GM19023 (cell line): ENCODE data around the gene B4GALNT4.
"Not testable (repeated sequence)": the region's sequence is repeated elsewhere in the genome, so short reads cannot be mapped to it uniquely, and the experiment has no call there.

Source experiments
- ATAC-seq: cut with Tn5 transposase; IDR thresholded peaks from one replicate; pipeline ENCODE4 v1.9.1; 2021; ENCODE audit warnings: mild to moderate bottlenecking, moderate library complexity; ENCODE audit not compliant: unreplicated experiment

The B4GALNT4 gene

DNA sequence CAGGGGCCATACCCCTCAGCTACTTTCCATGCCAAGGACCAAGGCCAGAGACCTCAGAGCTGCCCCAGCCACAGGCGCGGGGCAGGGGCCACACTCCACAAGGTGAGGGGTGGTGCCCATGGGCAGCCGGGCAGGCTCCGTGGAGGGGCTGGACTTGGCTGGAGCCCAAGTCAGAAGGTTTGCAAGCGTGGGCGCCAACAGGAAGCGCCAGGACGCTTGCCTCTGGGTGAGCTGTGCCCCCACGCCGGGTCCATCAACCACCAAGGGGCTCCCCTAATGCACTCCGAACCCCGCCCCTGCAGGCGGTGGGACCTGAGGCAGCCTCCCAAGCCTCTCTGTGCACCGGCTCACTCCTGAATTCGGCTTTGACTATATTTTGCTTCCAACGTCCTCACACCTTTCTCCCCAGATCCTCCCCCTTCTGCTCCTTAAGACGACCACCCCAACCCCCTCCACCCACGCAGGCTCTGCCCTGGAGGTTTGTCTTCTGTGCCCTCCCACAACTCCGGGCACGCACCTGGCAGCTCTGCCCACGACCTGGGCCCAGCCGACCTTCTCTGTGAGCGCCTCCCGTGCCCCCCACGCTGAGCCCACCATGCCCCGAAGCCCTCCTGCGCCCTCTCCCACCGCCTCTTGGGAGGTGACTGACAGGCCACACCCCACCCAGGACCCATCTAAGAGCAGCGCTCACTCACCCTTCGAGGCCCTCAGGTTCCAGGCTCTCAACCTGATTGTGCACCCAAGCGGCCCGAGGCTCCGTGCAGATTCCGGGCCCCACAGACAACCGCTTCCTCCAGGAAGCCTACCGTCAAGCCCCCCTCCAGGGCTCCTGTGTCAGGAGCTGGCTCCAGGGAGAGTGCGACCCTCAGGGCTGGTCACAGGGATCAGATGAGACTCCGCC is 22.1 kb downstream of the B4GALNT4 start:
- no peak for ATAC-seq

DNA sequence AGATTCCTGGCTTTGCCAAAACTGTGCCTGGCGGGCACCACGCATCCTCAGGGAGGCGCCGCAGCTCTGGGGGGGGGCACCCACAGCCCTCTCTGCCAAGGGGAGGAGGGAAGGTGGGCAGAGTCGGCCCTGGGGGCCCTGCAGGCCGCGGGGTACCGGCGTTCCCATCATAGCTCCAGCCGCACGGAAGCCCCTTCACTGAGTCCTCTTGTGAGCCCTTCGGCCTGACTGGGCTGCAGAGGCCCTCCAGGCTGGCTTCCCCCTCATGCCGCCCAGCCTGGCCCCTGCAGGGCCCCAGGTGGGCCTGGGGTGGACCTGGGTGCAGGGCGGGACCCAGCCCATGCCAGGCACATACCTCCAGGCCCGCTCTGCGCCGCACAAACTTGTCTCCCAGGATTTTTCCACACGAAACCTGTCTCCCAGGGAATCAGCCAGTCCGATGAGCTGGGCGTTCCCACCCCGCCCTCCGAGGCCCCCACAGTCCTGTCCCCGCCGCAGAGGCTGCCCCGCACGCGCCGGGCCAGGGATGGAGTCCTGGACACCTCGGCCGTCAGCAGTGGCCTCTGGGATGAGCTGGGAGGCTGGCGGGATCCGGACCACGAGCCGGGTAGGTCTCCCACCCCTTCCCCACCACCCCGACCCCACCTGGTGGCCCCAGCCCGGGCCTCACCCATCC is 22.9 kb downstream of the B4GALNT4 start:
- ATAC-seq: no peak

- no peak for ATAC-seq
These were observed 24.1 kb downstream of the B4GALNT4 start for GRCh38 chr11:393219-394033.

GRCh38 chr11:394034-394857 is 24.9 kb downstream of the B4GALNT4 start, which contains the start of gene PKP3:
TSS of gene PKP3 (plus strand) at chr11:394209. CDS start at chr11:394293, 84 bp downstream.
- ATAC-seq: no peak

DNA sequence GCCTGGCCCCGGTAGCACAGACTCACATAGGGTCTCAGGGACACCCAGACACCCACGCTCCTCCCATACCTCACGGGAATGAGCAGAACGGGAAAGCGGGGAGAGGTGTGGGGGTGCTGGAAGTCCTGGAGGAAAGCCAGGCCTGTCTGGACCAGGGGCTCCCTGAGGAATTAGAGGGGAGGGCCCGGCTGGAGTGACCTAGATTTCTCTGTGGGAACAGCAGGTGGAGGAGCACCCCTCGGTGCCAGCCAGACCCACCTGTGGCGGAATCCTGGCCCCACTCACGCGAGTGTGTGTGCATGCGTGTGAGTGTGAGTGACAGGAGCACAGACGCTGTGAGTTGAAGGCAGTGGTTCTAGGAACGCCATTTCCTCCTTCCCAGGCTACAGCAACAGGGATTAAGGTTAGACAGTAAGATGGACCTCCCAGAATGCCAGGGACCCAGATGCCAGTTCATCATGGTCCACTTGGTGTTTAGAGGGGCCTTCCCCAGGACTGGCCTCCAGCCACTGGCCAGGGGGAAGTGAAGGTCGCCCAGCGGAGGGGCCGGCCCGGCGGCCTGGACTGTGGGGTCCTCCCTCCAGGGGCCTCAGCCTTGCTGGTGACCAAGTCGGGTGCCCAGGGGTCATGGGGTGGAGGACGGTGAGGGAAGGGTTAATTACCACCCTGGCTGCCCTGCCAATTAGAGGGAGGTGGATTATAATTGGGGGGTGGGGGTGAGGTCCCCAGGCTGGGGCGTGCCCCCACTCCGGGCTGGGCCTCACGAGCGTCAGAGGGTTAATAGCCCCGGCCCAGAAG is 25.8 kb downstream of the B4GALNT4 start:
- ATAC-seq: no peak

DNA sequence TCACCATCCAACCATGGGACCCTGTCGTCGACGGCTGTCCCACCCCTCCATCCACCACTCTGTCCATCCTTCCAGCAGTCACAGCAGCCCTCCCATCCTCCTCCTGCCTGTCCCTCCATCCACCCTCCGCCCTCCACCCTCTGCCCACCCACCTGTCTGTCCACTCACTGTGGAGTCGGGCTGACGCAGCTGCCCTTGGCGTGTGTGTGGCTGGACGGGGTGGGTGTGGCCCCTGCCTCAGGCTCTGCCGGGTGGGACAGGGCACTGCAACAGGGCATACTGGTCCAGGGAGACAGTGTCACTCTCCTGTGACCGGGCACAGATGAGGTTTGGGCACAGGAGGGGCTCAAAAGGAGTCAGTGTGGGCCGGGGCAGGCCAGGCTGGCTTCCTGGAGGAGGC is 26.6 kb downstream of the B4GALNT4 start:
- ATAC-seq: no peak

- peak; percentile 31 for ATAC-seq
These were observed 27.2 kb downstream of the B4GALNT4 start for GRCh38 chr11:396511-396947.

GRCh38 chr11:396948-397548 is 27.7 kb downstream of the B4GALNT4 start:
- ATAC-seq: peak; percentile 73

GRCh38 chr11:398826-399225 is 29.5 kb downstream of the B4GALNT4 start:
- no peak for ATAC-seq

DNA sequence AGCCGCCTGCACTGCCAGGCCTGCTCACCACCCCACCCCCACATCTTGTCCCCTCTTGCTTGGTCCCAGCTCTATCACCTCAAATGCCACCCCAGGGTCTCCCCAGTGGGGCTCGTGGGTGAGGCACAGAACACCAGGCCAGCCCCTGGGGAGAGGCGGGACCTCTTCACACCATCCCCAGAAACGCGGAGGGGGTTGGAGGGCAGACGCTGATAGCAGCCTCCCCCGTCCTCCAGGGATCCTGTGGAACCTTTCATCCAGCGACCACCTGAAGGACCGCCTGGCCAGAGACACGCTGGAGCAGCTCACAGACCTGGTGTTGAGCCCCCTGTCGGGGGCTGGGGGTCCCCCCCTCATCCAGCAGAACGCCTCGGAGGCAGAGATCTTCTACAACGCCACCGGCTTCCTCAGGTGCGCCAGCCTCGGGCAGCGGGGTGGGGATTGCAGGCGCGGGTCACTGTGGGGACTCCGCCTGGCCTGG is 30.5 kb downstream of the B4GALNT4 start:
- ATAC-seq: no peak

- no peak for ATAC-seq
These were observed 31.0 kb downstream of the B4GALNT4 start for GRCh38 chr11:400241-400689.

DNA sequence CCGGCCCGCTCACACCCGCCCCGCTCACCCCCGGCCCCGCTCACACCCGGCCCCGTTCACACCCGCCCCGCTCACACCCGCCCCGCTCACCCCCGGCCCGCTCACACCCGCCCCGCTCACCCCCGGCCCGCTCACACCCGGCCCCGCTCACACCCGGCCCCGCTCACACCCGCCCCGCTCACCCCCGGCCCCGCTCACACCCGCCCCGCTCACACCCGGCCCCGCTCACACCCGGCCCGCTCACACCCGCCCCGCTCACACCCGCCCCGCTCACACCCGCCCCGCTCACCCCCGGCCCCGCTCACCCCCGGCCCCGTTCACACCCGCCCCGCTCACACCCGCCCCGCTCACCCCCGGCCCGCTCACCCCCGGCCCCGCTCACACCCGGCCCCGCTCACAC is 31.9 kb downstream of the B4GALNT4 start:
- not testable (repeated sequence) for ATAC-seq

GRCh38 chr11:403021-403760 is 33.9 kb downstream of the B4GALNT4 start:
- ATAC-seq: no peak

DNA sequence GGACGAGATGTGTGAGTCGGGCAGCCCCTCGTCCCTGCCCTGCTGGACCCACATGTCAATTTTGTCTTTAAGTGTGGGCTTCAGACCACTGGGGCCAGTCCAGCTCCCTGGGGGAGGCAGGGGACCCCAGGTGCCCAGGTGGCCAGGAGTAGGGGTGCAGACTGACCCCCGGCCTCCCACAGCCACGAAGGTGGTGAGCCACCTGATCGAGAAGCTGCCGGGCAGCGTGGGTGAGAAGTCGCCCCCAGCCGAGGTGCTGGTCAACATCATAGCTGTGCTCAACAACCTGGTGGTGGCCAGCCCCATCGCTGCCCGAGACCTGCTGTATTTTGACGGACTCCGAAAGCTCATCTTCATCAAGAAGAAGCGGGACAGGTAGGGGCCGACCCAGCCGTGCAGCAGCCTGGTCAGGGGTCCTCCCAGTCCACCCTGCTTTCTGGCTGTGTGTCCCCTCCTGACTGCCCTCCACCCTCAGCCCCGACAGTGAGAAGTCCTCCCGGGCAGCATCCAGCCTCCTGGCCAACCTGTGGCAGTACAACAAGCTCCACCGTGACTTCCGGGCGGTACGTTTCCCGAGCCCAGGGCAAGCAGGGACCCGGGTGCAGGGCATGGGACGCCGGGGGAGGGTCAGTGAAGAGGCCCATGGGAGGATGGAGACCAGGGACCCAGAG is 34.6 kb downstream of the B4GALNT4 start:
- ATAC-seq: no peak

DNA sequence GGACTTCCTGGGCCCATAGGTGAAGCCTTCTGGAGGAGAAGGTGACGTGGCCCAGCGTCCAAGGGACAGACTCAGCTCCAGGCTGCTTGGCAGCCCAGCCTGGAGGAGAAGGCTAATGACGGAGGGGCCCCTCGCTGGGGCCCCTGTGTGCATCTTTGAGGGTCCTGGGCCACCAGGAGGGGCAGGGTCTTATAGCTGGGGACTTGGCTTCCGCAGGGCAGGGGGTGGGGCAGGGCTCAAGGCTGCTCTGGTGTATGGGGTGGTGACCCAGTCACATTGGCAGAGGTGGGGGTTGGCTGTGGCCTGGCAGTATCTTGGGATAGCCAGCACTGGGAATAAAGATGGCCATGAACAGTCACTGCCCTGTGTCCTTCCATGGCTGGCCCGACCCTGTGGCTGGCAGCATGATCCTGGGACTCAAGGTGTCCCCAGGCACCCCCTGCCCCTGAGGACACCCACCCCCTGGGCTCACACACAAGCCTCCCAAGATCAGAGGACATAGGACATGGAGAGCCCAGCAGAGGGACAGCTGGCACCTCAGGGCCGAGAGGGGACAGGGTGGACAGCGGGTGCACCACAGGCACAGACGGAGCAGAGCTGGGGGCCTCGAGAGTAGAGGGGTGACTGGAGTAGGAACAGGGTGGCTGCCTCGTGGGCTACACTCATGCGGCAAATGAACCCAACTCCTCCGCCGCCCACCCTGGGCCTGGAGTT is 35.4 kb downstream of the B4GALNT4 start:
- no peak for ATAC-seq

DNA sequence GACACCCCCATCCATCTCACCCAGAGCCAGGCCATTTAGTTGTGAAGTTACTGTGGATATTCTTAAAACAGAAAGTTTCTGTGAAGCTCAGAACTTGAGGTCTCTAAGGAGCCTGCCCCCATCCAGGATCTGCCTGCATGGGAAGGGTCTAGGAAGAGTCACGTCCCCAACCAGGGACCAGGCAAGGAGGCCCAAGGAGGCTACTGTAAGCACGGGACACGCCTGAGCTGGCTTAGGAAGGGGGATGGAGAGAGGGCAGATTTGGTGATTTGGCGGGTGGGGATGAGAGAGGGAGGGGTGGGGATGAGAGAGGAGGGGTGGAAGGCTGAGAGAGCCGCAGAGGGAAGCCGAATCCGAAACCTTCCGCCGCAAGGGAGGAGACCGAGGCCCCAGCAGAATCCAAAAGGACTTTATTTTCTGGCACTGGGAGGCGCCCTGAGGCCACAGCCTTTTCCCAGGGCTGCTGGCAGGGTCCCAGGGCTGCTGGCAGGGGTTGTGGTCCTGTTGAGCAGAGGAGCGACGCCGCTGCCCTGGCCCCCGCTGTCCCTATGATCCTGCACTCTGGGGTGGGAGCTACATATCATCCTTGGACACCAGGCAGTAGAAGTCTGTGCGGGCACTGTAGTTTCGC is 36.1 kb downstream of the B4GALNT4 start:
- no peak for ATAC-seq
